Neural cell (in vitro differentiated cells): ENCODE measurements around the gene RANBP10. TPM values are rescaled to one million over a fixed set of nuclear protein-coding genes. Genes with fewer than 3 reads are reported as not detected.

Experiments
- H2AFZ ChIP-seq: fragments of 200-600, 300-800 bp; sonication (generic), shearing (Covaris generic); 2 replicates; pipeline ENCODE4 v1.6.0; 2014; ENCODE audit warnings: low read depth, mild to moderate bottlenecking, antibody characterized with exemption, low read length, moderate library complexity
- H3F3A ChIP-seq: fragments of 200-600 bp; shearing (Covaris generic); 2 replicates; pipeline ENCODE4 v1.6.1; 2016; ENCODE audit warnings: mild to moderate bottlenecking, moderate library complexity, mixed read lengths, antibody characterized with exemption, low read length; ENCODE audit not compliant: insufficient read depth, poor library complexity, severe bottlenecking
- H3K27ac ChIP-seq: fragments of 200-600, 300-800 bp; sonication (generic), shearing (Covaris generic); 2 replicates; pipeline ENCODE4 v1.5.1; 2014; ENCODE audit warnings: mild to moderate bottlenecking, low read length, moderate library complexity
- H3K27me3 ChIP-seq: fragments of 300-800, 200-600 bp; sonication (generic), shearing (Covaris generic); 2 replicates; pipeline ENCODE4 v1.6.0; 2014; ENCODE audit warnings: mild to moderate bottlenecking, low read depth, low read length, moderate library complexity; ENCODE audit not compliant: insufficient read depth
- H3K36me3 ChIP-seq: fragments of 300-800, 200-600 bp; sonication (generic), shearing (Covaris generic); 2 replicates; pipeline ENCODE4 v1.5.1; 2014; ENCODE audit warnings: mild to moderate bottlenecking, antibody characterized with exemption, low read length, moderate library complexity; ENCODE audit not compliant: insufficient read depth
- H3K4me2 ChIP-seq: fragments of 300-800, 200-600 bp; sonication (generic), shearing (Covaris generic); 2 replicates; pipeline ENCODE4 v1.6.0; 2014; ENCODE audit warnings: mild to moderate bottlenecking, low read length
- H3K4me3 ChIP-seq: fragments of 300-800, 200-600 bp; sonication (generic), shearing (Covaris generic); 2 replicates; pipeline ENCODE4 v1.5.1; 2014; ENCODE audit warnings: mild to moderate bottlenecking, low read length, moderate library complexity
- H3K79me2 ChIP-seq: fragments of 200-600 bp; shearing (Covaris generic); replicated peaks from 2 replicates; pipeline ENCODE4 v1.6.0; 2014; ENCODE audit warnings: mild to moderate bottlenecking, low read length, moderate library complexity; ENCODE audit not compliant: insufficient read depth
- H3K9ac ChIP-seq: fragments of 300-800, 200-600 bp; sonication (generic), shearing (Covaris generic); 2 replicates; pipeline ENCODE4 v1.6.1; 2016; ENCODE audit warnings: mild to moderate bottlenecking, low read length, mixed read lengths
- H3K9me2 ChIP-seq: fragments of 200-600 bp; shearing (Covaris generic); 2 replicates; pipeline ENCODE4 v1.6.1; 2016; ENCODE audit warnings: mild to moderate bottlenecking, low read length, mixed read lengths; ENCODE audit not compliant: insufficient read depth
- H3K9me3 ChIP-seq: fragments of 200-600, 300-800 bp; sonication (generic), shearing (Covaris generic); 2 replicates; pipeline ENCODE4 v1.6.1; 2016; ENCODE audit warnings: mild to moderate bottlenecking, mixed run types, low read length, moderate library complexity, mixed read lengths
- H4K20me1 ChIP-seq: fragments of 200-600 bp; shearing (Covaris generic); 2 replicates; pipeline ENCODE4 v1.6.1; 2016; ENCODE audit warnings: mild to moderate bottlenecking, mixed run types; ENCODE audit not compliant: insufficient read depth
- EP300 ChIP-seq: fragments of 450-650 bp; conservative IDR thresholded peaks from 2 replicates; pipeline ENCODE4 v1.6.1; 2014; ENCODE audit warnings: antibody characterized with exemption, mild to moderate bottlenecking, moderate library complexity; ENCODE audit not compliant: poor library complexity, severe bottlenecking
- EZH2 ChIP-seq: fragments of 200-600, 300-800 bp; shearing (Covaris generic), sonication (generic); IDR thresholded peaks from 2 replicates; pipeline ENCODE4 v1.6.1; 2014; ENCODE audit warnings: antibody characterized with exemption, low read length, borderline replicate concordance, mild to moderate bottlenecking; ENCODE audit not compliant: insufficient read depth, poor library complexity, severe bottlenecking
- MXI1 ChIP-seq: fragments of 450-650 bp; conservative IDR thresholded peaks from 2 replicates; pipeline ENCODE4 v1.6.1; 2014; ENCODE audit warnings: antibody characterized with exemption, mild to moderate bottlenecking; ENCODE audit not compliant: poor library complexity, severe bottlenecking
- POLR2AphosphoS5 ChIP-seq: IDR thresholded peaks from 2 replicates; pipeline ENCODE4 v1.6.1; 2012
- RAD21 ChIP-seq: fragments of 450-650 bp; conservative IDR thresholded peaks from 2 replicates; pipeline ENCODE4 v1.6.1; 2014; ENCODE audit warnings: antibody characterized with exemption, mild to moderate bottlenecking, moderate library complexity
- REST ChIP-seq: IDR thresholded peaks from 2 replicates; pipeline ENCODE4 v1.6.1; 2012; ENCODE audit warnings: borderline replicate concordance
- SMC3 ChIP-seq: fragments of 450-650 bp; conservative IDR thresholded peaks from 2 replicates; pipeline ENCODE4 v1.6.1; 2014; ENCODE audit warnings: antibody characterized with exemption, mild to moderate bottlenecking, moderate library complexity; ENCODE audit not compliant: poor library complexity
- TAF1 ChIP-seq: IDR thresholded peaks from 2 replicates; pipeline ENCODE4 v1.6.1; 2012; ENCODE audit warnings: low read depth
- polyA plus RNA-seq: library from polyadenylated mRNA; depleted of rRNA; stranded (reverse); fragments of >200 nt; gene quantifications from 2 replicates; pipeline ENCODE4 v1.2.3, GENCODE V29; 2014
- TF ChIP-seq, protein P1 (sequence below): fragments of 450-650 bp; IDR thresholded peaks from 2 replicates; pipeline ENCODE4 v1.5.1; 2014; ENCODE audit warnings: antibody characterized with exemption, mild to moderate bottlenecking, moderate library complexity; ENCODE audit not compliant: poor library complexity, severe bottlenecking

Gene RANBP10
- polyA plus RNA-seq, 1 donor from 2014 or later = 10.9 TPM

DNA sequence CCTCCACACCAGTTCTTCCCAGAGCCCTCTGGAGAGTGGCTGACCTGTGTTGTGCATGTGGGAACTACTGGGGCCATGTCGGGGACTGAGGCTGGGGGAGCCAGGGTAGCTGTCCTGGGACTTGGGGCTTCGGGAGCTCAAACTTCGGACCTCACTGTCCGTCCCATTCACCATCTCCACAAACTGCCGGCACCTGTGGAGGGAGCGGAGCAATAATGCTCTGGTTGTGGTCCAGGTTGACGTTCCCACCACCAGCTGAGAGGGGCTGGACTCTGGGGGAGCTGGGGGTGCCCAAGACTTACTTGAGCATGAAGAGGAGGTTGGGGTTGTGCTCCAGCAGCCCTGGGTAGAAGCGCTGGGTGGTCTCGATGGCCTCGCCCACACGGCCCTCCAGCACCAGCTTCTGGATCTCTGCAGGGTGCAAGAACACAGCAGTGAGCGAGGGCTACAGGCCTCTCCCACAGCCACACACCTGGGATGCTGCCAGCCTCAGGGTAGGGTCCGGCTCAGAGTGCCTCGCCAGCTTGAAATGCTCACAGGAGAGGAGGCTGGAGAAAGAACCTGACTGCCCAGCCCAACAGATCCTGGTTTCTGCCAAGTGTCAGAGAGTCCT, 76.6 kb downstream of the RANBP10 start:
- Histone ChIP-seq H3K27me3 (no peaks in the 10 kb centered on the region), H3K79me2 (no peaks in the 10 kb centered on the region), H3K4me3 (no peak overlapping the region), H3K9me3 (no peaks in the 10 kb centered on the region), H3K27ac (no peak overlapping the region), H2AFZ (no peak overlapping the region), H3K9ac (no peak overlapping the region), H3K9me2 (no peaks in the 10 kb centered on the region), H3K36me3 (no peaks in the 10 kb centered on the region), H3K4me2 (no peak overlapping the region), H4K20me1 (no peaks in the 10 kb centered on the region), H3F3A (no peaks in the 10 kb centered on the region)
- TF ChIP-seq POLR2AphosphoS5 (no peak), REST (no peak), EP300 (no peak), TAF1 (no peak), SMC3 (no peak), EZH2 (no peak), MXI1 (no peak)
- TF ChIP-seq, protein P1, sequence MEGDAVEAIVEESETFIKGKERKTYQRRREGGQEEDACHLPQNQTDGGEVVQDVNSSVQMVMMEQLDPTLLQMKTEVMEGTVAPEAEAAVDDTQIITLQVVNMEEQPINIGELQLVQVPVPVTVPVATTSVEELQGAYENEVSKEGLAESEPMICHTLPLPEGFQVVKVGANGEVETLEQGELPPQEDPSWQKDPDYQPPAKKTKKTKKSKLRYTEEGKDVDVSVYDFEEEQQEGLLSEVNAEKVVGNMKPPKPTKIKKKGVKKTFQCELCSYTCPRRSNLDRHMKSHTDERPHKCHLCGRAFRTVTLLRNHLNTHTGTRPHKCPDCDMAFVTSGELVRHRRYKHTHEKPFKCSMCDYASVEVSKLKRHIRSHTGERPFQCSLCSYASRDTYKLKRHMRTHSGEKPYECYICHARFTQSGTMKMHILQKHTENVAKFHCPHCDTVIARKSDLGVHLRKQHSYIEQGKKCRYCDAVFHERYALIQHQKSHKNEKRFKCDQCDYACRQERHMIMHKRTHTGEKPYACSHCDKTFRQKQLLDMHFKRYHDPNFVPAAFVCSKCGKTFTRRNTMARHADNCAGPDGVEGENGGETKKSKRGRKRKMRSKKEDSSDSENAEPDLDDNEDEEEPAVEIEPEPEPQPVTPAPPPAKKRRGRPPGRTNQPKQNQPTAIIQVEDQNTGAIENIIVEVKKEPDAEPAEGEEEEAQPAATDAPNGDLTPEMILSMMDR = no peak

GRCh38 chr16:67727521-67728485, 78.6 kb downstream of the RANBP10 start:
- no peaks in the 10 kb centered on the region for H3K9me3 ChIP-seq
- no peak overlapping the region for H3K4me2 ChIP-seq
- TF ChIP-seq SMC3 = no peak
- no peak for TF ChIP-seq RAD21
- TF ChIP-seq EZH2 = no peak
- TF ChIP-seq REST = no peak
- no peak for TF ChIP-seq TAF1
- no peak for TF ChIP-seq POLR2AphosphoS5
- TF ChIP-seq, protein P1 = no peak
- H3K9me2 ChIP-seq = no peaks in the 10 kb centered on the region
- H3F3A ChIP-seq = no peaks in the 10 kb centered on the region
- no peak overlapping the region for H3K27ac ChIP-seq
- H4K20me1 ChIP-seq = no peaks in the 10 kb centered on the region
- no peak overlapping the region for H3K9ac ChIP-seq
- H2AFZ ChIP-seq = no peak overlapping the region
- H3K79me2 ChIP-seq = no peaks in the 10 kb centered on the region
- no peaks in the 10 kb centered on the region for H3K27me3 ChIP-seq
- H3K36me3 ChIP-seq = no peaks in the 10 kb centered on the region
- H3K4me3 ChIP-seq = no peak overlapping the region
